DMS153 treated with DMSO at 0.1 percent for 48 hours (cell line): Measurements from ENCODE around the gene HSP90B1.
A peak's percentile ranks its signal among the peaks of the same experiment; 100 is the strongest.

Source experiments
- DNase-seq: peaks from one replicate; lab custom pipeline; 2025; ENCODE audit not compliant: unreplicated experiment; lab: John Stamatoyannopoulos, UW

The HSP90B1 gene

DNA sequence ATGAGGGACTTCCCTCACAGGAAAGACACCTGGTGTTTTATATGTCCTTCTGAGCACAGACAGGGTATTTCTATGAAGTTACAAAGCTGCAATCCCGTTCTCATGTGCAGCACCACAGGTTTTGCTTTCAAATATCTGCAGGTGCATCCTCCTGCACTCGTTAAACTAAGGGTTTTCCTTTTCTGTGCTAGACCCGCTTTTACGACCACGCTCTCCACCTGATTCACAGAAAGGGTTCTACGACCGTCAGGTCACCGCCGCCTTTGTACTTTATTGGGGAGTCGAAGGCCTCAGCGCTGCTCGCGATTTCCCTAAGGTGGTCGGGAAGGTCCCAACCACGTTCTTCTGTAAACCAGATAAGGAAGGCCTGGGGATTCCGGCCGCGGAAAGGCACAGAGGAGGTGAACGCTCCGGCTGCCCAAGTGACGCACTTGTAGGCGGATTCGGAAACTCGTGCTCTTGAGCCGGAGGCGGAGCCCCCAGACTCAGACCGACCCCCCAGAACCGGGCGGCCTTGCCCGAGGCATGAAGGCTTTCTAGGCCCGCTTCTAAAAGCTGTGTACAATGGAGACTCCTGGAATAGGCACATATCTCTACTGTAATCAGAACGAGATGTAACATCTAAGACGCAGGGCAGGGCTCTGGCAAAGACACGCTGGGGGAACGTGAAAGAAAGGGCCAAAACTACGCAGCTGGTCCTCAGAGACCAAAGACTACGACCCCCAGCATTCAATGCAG is 995 bp upstream of the HSP90B1 start:
- peak; percentile 93 for DNase-seq

DNA sequence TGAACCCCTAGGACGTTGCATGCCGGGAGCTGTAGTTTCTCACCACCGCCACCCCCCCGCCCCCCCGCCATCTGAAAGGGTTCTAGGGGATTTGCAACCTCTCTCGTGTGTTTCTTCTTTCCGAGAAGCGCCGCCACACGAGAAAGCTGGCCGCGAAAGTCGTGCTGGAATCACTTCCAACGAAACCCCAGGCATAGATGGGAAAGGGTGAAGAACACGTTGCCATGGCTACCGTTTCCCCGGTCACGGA is 501 bp upstream of the HSP90B1 start:
- DNase-seq, result no peak

DNA sequence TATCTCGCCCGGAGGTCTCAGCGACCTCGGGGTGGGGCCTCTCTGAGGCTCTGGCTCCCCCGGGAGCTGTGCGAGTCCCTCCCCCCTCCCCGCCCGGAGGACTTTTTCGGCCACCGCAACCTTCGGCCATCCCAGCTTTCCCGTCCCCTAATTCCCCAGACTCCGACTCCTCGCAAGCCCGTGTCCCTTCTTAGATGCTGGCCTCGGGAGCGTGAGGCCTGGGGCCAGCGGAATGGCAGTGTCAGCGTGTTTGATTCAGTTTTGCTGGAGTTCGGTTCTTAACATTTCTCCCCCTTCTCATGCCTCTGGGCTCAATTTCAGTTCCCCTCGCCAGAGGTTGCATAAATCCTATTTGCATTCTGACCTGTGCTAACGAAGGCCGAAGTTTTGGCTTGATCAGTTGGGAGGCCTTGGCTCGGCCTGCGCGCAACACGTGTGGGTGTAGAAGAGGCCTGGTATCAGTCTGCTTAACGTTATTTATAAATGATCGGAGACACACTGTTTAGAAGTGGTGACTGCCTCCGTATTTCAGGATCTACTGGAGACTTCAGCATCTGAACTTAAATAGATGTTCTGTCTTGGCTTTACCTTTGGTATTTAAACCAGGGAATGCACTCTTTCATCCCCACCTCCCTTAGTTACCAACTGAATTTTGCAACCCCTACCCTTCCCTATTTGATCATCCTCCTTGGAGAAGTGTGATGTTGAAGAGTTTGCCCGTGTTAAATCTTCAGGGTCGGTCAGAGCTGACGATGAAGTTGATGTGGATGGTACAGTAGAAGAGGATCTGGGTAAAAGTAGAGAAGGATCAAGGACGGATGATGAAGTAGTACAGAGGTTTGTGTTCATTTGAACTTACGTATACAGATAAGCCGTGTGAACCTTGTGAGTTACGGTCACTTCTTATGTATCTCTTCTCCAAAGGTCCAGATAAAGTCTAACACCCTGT is 851 bp downstream of the HSP90B1 start:
- DNase-seq, result no peak

DNA sequence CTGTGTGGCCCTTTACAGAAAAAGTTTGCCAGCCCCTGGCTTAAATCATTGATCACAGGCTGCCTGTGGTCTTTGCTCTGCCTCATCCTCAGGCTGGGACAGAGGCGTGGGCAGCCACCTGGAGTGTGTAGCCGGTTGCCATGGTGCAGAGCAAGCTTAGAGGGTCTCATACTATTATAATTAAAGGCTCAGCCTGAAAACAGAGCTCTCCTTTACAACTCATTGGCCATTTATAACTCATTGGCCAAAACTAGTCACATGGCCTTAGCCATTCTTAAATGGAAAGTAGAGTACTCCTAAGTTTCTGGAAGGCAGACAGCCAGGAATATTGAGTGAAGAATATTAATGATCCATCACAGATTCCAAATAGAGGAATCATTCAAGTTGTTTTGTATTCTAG is 3.0 kb downstream of the HSP90B1 start:
- no peak for DNase-seq

DNA sequence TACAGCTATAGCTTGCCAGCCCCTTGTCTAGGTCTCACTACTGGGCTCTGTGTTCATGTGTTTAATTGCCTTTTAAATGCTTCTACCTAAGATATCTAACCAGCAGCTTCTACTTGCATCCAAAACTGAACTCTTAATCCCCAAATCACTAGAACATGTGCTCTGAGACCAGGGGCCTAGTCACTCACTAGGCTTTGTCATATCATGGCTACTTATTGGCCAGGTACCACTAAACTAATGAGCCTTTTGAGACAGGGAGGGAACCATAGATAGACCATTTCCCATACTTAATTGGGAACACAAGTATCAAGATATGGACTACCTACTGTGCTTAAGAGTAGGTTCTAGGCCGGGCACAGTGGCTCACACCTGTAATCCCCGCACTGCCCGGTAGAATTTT is 6.5 kb downstream of the HSP90B1 start:
- DNase-seq, result no peak

DNA sequence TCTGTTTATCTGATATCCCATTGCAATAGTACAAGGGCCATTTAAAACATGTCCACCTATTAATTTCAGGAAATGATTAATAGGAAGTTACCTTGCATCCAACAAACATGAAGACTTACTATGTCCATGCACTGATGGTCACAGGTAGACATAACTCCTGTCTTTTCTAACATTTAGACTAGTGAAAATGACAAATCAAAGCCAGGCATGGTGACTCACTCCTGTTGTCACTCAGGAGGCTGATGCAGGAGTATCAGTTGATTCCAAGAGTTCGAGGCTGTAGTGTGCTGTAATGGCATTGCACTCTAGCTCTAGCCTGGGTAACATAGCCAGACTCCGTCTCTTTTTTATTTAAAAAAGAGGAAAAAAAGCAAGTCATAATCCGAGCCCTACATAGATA is 14.8 kb downstream of the HSP90B1 start:
- no peak for DNase-seq

DNA sequence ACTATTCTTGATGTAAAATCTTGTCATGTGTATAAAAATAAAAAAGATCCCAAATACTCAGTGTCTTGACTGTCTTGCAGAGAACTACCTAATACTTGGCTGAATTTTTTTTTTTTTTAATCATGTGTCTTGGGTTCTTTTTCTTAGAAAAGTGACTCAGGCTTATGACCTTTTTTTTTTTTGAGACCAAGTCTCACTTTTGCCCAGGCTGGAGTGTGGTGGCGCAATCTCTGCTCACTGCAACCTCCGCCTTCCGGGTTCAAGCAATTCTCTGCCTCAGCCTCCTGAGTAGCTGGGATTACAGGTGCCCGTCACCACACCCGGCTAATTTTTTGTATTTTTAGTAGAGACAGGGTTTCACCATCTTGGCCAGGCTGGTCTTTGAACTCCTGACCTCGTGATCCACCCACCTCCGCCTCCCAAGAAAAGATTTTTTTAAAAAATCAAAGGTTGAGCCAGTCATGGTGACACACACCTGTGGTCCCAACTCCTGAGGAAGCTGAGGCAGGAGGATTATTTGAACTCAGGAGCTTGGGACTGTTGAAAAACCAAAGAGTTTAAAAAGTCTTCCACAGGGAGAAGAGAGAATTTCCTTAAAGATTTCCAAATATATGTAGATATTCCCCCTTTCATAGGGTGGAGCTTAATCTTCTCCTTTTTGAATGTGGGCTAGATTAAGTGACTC is 17.8 kb downstream of the HSP90B1 start:
- no peak for DNase-seq

DNA sequence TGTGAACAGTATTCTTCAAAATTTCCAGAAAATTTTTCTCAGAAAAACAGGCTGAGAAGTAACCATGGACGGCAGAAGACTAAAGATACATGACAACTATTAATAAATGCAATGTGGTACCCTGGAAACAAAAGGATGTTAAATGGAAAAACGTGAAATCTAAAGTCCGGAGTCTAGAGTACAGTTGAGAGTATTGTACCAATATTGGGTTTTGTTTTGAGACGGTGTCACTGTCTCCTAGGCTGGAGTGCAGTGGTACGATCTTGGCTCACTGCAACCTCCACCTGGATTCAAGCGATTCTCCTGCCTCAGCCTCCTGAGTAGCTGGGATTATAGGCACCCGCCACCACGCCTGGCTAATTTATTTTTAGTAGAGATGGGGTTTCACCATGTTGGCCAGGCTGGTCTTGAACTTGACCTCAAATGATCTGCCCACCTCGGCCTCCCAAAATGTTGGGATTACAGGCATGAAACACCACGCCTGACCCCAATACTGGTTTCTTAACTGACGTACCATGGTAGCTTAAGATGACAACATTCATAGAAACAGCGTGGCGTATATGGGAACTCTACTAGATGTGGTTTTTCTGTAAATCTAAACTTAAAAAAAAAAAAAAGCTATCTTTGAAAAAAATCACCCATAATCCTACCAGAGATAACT is 18.7 kb downstream of the HSP90B1 start:
- no peak for DNase-seq

DNA sequence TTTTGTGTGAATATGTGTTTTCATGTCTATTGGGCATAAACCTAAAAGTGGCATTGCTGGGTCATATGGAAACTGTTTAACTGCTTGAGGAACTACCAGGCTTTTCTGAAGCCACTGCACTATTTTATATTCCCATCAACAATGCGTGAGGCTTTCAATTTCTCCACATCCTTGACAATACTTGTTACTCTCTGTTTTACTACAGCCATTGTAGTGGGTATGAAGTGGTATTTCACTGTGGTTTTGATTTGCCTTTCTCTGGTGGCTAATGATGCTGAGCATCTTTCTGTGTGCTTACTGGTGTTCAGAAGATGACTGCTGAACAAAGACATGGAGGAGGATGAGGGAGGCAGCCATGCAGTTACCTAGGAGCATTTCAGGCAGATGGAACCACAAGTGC is 22.3 kb downstream of the HSP90B1 start:
- no peak for DNase-seq

DNA sequence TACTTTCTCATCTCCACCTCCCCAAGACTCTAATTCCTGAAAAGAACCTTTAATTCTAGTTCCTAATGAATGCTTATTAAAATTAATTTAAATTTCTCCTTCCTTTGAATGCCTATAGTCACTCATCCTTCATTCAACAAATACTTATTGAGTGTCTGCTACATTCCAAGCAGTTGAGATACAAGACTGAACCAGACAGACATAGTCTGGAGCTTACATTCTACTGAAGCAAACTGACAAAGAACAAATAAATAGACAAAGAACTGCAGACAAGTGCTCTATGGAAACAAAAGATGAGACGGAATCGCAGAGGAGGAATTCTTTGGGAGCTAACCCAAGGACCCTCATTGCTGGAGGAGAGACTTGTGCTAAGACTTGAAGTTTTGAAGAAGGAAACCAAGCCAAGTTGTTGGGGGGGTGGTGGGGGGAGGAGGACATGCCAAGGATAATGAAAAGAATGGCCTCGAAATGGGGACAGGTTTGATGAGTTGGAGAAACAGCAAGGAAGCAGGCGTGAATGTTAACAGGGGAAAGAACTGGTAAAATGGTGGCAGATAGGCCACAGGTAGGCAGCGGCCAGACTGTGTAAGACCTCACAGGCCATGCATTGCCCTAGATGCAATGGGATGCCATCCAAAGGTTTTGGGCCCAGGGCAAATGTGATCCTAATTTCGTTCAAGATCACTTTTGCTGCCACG is 25.8 kb downstream of the HSP90B1 start:
- DNase-seq, result no peak

DNA sequence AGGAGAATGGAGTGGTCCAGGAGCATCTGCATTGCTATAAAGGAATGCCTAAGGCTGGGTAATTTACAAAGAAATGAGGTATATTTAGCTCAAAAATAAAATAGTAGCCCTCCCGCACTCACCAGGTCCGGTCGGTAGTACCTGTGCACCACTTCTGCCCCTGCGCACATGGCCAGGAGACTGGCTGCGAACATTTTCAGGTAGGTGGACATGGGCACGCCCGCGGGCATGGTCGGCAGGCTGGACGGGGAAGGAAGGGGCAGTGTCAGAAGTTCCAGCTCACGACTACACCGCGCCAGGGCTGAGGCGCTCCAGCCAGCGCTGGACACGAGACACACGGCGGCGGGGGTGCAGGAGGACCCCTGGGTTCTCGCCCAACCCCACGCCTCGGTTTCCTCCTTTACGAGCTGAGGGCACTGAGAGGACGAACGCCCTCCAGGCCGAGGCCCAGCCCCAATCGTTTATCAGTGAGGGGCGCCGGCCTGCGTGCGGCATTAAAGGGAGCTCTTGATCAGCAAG is 26.4 kb downstream of the HSP90B1 start:
- no peak for DNase-seq

DNA sequence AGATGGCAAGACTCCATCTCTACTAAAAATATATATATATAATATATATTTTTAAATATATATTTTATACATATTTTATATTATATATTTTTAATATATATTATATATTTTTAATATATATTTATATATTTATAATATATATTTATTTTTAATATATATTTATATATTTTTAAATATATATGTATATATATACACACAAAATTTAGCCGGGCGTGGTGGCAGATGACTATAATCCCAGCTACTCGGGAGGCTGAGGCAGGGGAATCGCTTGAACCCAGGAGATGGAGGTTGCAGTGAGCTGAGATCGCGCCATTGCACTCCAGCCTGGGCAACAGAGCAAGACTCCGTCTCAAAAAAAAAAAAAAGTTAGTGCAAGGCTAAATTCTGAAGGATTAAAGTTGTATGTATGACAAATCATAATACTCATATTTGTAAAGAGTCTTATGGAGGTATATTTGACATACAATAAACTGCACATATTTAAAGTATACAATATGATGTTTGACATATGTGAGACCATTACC is 27.7 kb downstream of the HSP90B1 start:
- no peak for DNase-seq

DNA sequence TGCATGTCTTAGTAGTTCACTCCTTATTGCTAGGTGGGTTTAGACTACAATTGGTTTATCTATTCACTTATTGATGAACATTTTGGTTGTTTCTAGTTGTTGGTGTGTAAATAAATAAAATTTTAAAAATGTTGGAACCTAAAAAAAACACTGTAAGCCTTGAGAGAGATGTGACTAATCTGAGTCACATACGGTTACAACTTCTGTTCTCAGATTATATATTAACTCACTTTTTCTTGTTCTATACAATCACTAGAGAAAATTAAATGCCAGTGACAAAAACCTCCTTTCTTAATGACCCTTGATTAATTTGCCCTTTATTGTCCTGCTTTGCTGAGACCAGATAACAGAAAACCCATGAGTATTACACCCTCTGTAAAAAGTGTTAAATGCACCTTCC is 28.4 kb downstream of the HSP90B1 start:
- DNase-seq, result no peak

DNA sequence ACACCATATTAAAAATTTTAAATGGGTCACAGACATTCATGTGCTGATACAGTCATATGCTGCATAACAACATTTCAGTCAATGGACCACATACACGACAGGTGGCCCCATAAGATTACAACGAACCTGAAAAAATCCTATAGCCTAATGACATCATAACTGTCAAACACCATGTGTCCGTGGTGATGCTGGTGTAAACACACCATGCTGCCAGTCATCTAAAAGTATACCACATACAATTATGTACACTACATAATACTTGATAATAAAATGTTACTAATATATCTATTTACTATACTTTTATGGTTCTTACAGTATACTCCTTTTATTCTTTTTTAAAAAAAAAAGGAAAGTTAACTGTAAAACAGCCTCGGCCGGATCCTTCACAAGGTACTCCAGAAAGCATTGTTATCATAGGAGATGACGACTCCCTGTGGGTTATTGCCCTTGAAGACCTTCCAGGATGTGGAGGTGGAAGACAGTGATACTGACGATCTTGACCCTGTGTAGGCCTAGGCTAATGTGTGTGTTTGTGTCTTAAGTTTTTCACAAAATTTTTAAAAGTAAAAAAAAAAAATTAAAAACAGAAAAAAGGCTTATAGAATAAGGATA is 30.5 kb downstream of the HSP90B1 start:
- no peak for DNase-seq

DNA sequence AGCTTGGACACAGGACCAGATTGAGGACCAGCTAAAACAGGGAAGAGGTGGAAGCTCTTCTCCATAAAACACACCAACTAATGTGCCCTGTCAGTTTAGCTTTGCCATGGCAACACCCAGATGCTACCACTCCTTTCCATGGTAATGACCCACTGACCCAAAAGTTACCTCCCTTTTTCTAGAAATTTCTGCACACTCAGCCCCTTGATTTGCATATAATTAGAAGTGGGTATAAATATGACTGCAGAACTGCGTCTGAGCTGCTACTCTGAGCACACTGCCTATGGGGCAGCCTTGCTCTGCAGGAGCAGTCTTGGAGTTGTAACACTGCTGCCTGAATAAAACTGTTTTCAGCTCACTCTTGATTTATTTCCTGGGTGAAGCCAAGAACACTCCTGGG is 32.3 kb downstream of the HSP90B1 start:
- DNase-seq, result no peak

DNA sequence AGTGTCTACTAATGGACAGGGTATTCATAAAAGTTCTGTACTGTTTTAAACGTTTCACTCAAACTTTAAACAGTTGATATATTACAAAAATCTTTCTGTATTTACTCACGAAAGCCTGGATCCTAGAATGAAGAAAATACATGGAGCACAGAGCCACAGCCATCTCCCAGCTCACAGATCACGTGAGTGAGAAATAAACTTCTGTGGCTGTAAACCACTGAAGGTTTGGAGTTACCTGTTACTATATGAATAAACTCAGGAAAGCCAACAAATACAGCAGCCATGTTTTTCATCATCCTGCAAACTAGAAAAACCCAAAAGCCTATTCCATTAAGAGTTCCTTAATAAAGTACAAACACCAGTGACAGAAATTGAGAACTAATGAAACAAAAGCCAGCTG is 34.6 kb downstream of the HSP90B1 start:
- DNase-seq, result no peak

DNA sequence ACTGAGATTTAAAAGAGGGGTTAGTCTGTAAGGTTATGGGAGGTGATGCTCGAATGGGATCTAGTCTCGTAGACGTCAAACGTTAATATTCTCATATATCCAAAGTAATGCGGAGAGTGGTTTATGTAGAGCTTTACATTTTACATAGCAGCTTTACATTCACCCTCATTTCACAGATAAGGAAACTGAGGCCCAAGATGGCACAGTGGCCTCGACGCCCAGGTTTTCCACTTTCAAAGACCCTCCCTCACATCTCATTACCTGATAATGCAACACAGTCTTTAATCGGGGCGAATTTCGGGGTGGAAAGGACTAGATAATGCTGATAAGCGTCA is 35.0 kb downstream of the HSP90B1 start:
- no peak for DNase-seq

DNA sequence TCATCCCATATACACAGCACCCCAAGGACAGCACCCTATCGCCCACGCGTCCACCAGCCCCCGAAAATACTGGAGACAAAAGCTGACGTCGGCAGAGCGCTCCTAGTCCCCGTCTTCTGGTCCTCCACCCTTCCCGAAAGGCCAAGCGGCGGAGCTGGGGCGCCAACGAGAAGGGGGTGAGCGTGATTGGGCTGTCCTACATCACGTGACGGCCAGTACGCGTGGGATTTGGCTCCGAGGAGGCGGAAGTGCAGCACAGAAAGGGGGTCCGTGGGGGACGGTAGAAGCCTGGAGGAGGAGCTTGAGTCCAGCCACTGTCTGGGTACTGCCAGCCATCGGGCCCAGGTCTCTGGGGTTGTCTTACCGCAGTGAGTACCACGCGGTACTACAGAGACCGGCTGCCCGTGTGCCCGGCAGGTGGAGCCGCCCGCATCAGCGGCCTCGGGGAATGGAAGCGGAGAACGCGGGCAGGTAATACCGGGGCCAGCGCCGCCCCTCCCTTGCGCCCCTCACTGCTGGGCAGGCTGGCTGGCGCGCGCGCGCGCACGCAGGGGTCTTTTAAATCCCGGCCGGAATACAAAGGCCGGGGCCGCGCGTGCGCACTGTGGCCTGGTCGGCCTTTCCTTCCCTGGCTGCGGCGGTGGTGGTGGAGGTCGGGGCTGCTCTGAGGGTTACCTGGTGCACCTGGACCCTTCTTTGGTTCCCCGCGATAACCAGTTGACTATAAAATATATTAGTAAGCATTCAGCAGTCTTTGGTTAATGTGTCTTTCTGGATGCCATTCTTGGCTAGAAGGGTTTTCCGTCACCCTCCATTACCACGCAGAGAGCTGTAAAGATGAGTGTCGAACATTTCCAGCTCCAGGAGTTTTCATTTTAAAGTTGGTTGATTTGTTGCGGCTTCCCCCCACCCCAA is 35.6 kb downstream of the HSP90B1 start, which contains the start of gene TDG:
TDG (plus strand) TSS at position 283 of the 915 bp plus-strand sequence; CDS start at position 449, 166 bp downstream.
- DNase-seq, result peak; percentile 96

DNA sequence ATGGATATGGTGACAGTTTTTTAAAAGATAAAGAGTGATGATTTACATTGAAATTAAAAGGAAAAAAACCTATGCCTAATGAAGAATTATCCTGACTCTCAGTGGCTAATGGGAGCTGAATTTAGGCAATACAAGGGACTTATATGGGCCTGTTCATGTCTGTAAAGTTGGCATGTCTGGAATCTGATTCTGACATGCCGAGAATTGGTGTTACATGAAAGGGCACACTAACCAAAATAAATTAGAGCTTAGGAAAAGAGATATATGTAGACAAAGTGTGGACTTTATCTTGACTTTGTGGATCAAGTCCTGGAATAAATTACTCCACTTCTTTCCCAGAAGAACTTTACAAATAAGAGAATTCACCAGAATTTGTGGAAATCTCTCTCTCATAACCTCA is 36.5 kb downstream of the HSP90B1 start:
- no peak for DNase-seq
